OCI-LY7 (cell line): Measurements from ENCODE around the gene DDX39A. TPM values are rescaled to one million over a fixed set of nuclear protein-coding genes. Genes with fewer than 3 reads are reported as not detected.

Source experiments
- BruUV-seq: library from RNA; stranded (reverse); fragments of 400-500 nt; replicated peaks from 2 replicates; lab custom pipeline; 2021; lab: Mats Ljungman, UMichigan
- CTCF ChIA-PET: fragments of 300-600 bp; sonication (Branson Sonifier 250); formaldehyde crosslinking; loops from one replicate; lab custom pipeline; 2022; ENCODE audit warnings: antibody characterized with exemption; ENCODE audit not compliant: unreplicated experiment; lab: Charles Lee
- POLR2A ChIA-PET: fragments of 300-600 bp; sonication (Branson Sonifier 250); formaldehyde crosslinking; loops from one replicate; lab custom pipeline; 2022; ENCODE audit warnings: antibody characterized with exemption; lab: Charles Lee
- DNase-seq: peaks from one replicate; pipeline ENCODE4 v3.0.0-alpha.2; 2015; ENCODE audit warnings: low spot score
- H2AFZ ChIP-seq: fragments of 200-600 bp; sonication (generic), shearing (Covaris generic); 2 replicates; pipeline ENCODE4 v1.6.1; 2014; ENCODE audit warnings: mild to moderate bottlenecking, antibody characterized with exemption, low read length, moderate library complexity
- H3K27ac ChIP-seq: fragments of 200-600 bp; sonication (generic); 2 replicates; pipeline ENCODE4 v1.5.1; 2014; ENCODE audit warnings: mixed run types, low read depth, mild to moderate bottlenecking, moderate library complexity, low read length, inconsistent platforms; ENCODE audit not compliant: poor library complexity, severe bottlenecking
- H3K36me3 ChIP-seq: fragments of 200-600 bp; sonication (generic); 2 replicates; pipeline ENCODE4 v1.6.1; 2014; ENCODE audit warnings: mild to moderate bottlenecking, antibody characterized with exemption, low read length, moderate library complexity, mixed read lengths; ENCODE audit not compliant: insufficient read depth
- H3K4me1 ChIP-seq: fragments of 200-600 bp; sonication (generic); 2 replicates; pipeline ENCODE4 v1.5.1; 2014; ENCODE audit warnings: mild to moderate bottlenecking, low read length; ENCODE audit not compliant: insufficient read depth, poor library complexity, severe bottlenecking
- H3K4me2 ChIP-seq: fragments of 200-600 bp; sonication (generic); 2 replicates; pipeline ENCODE4 v1.6.1; 2014; ENCODE audit warnings: mild to moderate bottlenecking, low read length
- H3K4me3 ChIP-seq: fragments of 200-600 bp; sonication (generic); 2 replicates; pipeline ENCODE4 v1.5.1; 2014; ENCODE audit warnings: mild to moderate bottlenecking, low read depth, low read length; ENCODE audit not compliant: poor library complexity, severe bottlenecking
- H3K79me2 ChIP-seq: fragments of 200-600 bp; sonication (generic); 2 replicates; pipeline ENCODE4 v1.6.1; 2016; ENCODE audit warnings: low read depth, mild to moderate bottlenecking, low read length, moderate library complexity, mixed read lengths; ENCODE audit not compliant: insufficient read depth
- H3K9me2 ChIP-seq: fragments of 200-600 bp; sonication (generic); 2 replicates; pipeline ENCODE4 v1.6.1; 2016; ENCODE audit warnings: mild to moderate bottlenecking, low read length, mixed read lengths; ENCODE audit not compliant: insufficient read depth
- H3K9me3 ChIP-seq: fragments of 200-600 bp; sonication (generic); 2 replicates; pipeline ENCODE4 v1.6.1; 2014; ENCODE audit warnings: mild to moderate bottlenecking, mixed run types, low read length, mixed read lengths
- H4K20me1 ChIP-seq: fragments of 200-600 bp; sonication (generic); 2 replicates; pipeline ENCODE4 v1.6.1; 2014; ENCODE audit warnings: mild to moderate bottlenecking, antibody characterized with exemption, low read length, moderate library complexity, mixed read lengths; ENCODE audit not compliant: insufficient read depth
- EZH2phosphoT487 ChIP-seq: fragments of 200-600 bp; sonication (generic); IDR thresholded peaks from 2 replicates; pipeline ENCODE4 v1.6.1; 2018; ENCODE audit warnings: low read depth, borderline replicate concordance, mild to moderate bottlenecking, mixed run types, antibody characterized with exemption, low read length, moderate library complexity, mixed read lengths
- intact Hi-C: fragments of 100-400 bp; cut with micrococcal nuclease; formaldehyde crosslinking; loops from one replicate; pipeline ENCODE4 v1.10.0; 2022; ENCODE audit not compliant: unreplicated experiment
- total RNA-seq, 2 experiments: library from RNA; depleted of rRNA in 1 of 2; stranded (reverse); fragments of >200 nt in 1 of 2; shearing (Covaris generic) in 1 of 2; gene quantifications; 2 replicates each; pipeline ENCODE4 v1.2.3, GENCODE V29; 2014 to 2022
- TF ChIP-seq, protein P1 (sequence below): fragments of 200-600 bp; sonication (generic); conservative IDR thresholded peaks from 2 replicates; pipeline ENCODE4 v1.5.1; 2014; ENCODE audit warnings: mild to moderate bottlenecking, antibody characterized with exemption, low read length, moderate library complexity, mixed read lengths

The DDX39A gene
- total RNA-seq, 2 experiments from 2014 or later = 294 to 474 TPM

DNA sequence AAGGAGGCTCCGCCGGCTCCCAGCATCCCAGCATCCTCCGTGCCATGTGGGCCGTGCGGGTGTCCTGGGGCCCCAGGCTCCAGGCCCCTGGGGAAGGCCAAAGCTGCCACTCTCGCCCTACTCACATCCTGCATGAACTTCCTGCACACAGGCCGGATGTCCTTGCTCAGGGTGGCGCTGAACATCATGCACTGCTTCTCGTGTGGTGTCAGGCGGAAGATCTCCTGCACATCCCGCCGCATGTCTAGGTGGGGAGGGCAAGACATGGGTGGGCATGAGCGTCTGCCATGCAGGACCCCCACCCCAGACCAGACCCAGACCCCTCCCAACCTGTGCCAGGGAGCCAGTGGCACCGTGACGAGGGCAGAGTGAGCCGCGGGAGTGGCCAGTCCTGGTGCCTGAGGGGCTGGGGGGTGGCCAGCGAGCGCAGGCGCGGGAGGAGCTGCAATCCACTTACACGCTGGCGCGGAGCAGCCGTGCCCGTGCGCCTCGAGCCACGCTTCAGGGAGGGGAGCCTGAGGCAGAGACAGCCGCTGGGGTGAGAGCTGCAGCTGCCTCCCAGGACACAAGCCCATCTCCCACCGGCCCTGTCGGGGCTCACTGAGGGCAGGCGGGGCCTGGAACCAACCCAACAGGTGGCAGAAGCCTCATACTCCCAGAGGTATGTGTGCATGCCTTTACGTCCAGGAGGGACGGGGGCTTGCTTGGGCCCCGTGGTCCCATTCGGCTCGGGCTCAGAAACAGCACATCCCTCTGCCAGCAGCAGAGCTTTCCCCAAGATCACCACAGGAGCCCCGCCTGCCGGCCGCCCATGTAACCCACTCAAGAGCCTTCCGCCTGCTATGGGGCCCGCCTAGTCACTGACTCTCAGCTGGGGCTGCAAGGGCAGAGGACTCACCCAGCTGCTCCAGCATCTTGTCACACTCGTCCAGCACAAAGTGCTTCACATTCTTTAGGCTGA, 8.8 kb downstream of the DDX39A start:
- Histone ChIP-seq H3K9me2 (no peaks in the 10 kb centered on the region), H3K4me2 (no peak overlapping the region), H3K4me1 (peaks cover 12% of the 10 kb centered on the region), H3K4me3 (no peak overlapping the region), H3K9me3 (no peaks in the 10 kb centered on the region), H4K20me1 (peaks cover 20% of the 10 kb centered on the region), H3K27ac (no peak overlapping the region), H3K36me3 (peaks cover 94% of the 10 kb centered on the region), H3K79me2 (peaks cover 43% of the 10 kb centered on the region), H2AFZ (no peak overlapping the region)
- no peak for DNase-seq
- no TSS peak for BruUV-seq
- POLR2A ChIA-PET = no interaction called here
- CTCF ChIA-PET = no interaction called here
- TF ChIP-seq EZH2phosphoT487 = no peak
- TF ChIP-seq, protein P1, sequence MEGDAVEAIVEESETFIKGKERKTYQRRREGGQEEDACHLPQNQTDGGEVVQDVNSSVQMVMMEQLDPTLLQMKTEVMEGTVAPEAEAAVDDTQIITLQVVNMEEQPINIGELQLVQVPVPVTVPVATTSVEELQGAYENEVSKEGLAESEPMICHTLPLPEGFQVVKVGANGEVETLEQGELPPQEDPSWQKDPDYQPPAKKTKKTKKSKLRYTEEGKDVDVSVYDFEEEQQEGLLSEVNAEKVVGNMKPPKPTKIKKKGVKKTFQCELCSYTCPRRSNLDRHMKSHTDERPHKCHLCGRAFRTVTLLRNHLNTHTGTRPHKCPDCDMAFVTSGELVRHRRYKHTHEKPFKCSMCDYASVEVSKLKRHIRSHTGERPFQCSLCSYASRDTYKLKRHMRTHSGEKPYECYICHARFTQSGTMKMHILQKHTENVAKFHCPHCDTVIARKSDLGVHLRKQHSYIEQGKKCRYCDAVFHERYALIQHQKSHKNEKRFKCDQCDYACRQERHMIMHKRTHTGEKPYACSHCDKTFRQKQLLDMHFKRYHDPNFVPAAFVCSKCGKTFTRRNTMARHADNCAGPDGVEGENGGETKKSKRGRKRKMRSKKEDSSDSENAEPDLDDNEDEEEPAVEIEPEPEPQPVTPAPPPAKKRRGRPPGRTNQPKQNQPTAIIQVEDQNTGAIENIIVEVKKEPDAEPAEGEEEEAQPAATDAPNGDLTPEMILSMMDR = no peak
- intact Hi-C loops = no loop called here

DNA sequence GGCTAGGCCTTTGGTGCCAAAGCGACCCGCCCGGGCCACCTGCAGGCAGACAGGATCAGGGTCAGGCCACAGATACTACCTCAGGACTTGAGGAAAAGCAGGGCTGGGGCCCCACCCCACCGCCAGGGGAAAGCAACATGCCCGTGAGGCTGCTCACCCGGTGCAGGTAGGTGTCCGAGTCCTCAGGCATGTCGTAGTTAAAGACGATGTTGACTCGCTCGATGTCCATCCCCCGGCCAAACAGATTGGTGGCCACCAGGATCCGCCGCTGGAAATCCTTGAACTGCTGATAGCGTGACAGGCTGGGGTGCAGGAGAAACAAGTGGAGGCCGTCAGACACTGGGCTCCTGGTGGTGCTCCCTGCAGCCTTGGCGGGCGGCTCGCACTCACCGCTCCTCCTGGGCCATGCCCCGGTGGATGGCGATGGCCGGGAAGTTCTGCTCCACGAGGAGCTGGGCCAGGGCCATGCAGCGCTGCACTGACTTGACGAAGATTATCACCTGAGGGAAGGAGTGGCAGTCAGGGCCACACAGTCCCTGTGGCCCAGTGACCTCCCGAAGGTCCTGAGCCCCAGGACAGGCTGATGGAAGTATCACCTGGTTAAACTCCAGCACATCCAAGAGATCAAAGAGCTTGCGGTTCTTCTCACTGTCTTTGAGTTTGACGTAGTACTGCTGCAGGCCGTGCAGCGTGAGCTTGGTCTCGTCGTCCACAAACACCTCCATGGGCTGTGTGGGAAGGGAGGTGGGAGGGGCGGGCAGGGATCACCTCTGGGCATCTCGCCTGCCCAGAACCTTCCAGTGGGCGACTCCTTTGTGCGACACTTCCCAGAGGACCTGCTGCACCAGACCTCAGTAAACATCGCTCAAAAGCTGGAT, 9.8 kb downstream of the DDX39A start:
- H3K79me2 ChIP-seq = peaks cover 33% of the 10 kb centered on the region
- H3K9me3 ChIP-seq = no peaks in the 10 kb centered on the region
- BruUV-seq = TSS peak; percentile 93
- CTCF ChIA-PET = no interaction called here
- H3K4me2 ChIP-seq = no peak overlapping the region
- peaks cover 93% of the 10 kb centered on the region for H3K36me3 ChIP-seq
- H3K27ac ChIP-seq = no peak overlapping the region
- no peak overlapping the region for H2AFZ ChIP-seq
- no peak for TF ChIP-seq EZH2phosphoT487
- intact Hi-C loops = no loop called here
- no peak overlapping the region for H3K4me3 ChIP-seq
- peaks cover 14% of the 10 kb centered on the region; the same call in 1 of the 2 replicates for H4K20me1 ChIP-seq
- no peak for DNase-seq
- POLR2A ChIA-PET = no interaction called here
- H3K9me2 ChIP-seq = no peaks in the 10 kb centered on the region
- H3K4me1 ChIP-seq = peaks cover 4% of the 10 kb centered on the region

DNA sequence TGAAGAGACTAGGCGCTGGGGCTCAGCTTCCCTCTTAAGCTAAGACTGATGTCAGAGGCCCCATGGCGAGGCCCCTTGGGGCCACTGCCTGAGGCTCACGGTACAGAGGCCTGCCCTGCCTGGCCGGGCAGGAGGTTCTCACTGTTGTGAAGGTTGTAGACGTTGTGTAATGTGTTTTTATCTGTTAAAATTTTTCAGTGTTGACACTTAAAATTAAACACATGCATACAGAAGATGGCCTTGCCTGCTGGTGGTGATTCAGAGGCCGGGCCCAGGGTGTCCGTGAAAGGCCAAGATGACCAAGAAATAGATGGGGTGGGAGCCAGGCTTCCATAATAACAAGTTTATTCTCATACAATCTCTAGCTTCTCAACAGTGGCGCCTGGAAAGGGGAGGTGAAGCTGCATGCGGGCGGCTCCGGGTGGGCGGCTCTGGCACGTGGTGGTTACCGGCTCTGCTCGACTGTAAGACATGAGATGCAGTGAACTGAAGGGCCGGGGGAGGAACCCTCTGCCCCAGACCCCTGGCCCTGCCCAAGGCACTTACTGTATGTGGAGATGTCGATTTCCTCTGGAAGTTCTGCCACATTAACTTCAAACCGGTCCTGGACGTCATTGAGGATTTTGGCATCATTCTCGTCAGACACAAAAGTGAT, 10.5 kb downstream of the DDX39A start:
- no peak for DNase-seq
- H3K4me3 ChIP-seq = no peak overlapping the region
- no peak overlapping the region for H3K27ac ChIP-seq
- POLR2A ChIA-PET = no interaction called here
- no peaks in the 10 kb centered on the region for H3K9me3 ChIP-seq
- no peaks in the 10 kb centered on the region for H3K9me2 ChIP-seq
- H3K79me2 ChIP-seq = peaks cover 25% of the 10 kb centered on the region
- peaks cover 91% of the 10 kb centered on the region for H3K36me3 ChIP-seq
- H2AFZ ChIP-seq = no peak overlapping the region
- H3K4me1 ChIP-seq = peaks cover 4% of the 10 kb centered on the region
- CTCF ChIA-PET = no interaction called here
- TF ChIP-seq, protein P1 = no peak
- no peak for TF ChIP-seq EZH2phosphoT487
- intact Hi-C loops = no loop called here
- BruUV-seq = no TSS peak
- peaks cover 9% of the 10 kb centered on the region; the same call in 1 of the 2 replicates for H4K20me1 ChIP-seq
- no peak overlapping the region for H3K4me2 ChIP-seq
